Skeletal muscle cell (primary cell): ENCODE data around the gene ACMSD.

Source experiments
- DNase-seq: peaks from one replicate; pipeline ENCODE4 v3.0.0-alpha.2; 2010; ENCODE audit warnings: low read depth
- H3K4me3 ChIP-seq: 2 replicates; pipeline ENCODE4 v1.5.1; 2011; ENCODE audit warnings: low read depth, mild to moderate bottlenecking, control low read depth, low read length, moderate library complexity

ACMSD gene

DNA sequence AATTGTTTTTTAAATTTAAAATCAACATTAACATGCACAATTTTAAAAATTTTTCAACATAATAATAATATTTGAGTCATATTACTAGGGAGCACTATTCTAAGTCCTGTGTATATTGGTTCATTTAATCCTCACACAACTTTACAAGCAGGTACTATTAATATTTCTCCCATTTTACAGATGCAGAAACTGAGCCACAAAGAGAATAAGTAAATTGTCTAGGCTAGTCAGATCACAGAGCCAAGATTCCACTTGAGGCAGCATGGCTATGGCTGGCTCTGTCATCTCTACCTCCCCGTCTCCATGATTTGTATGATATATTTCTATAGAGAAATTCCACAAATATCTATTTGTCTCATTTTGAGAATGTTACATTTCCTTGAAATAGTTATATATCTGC lies 95.3 kb downstream of the ACMSD start:
- DNase-seq = no peak
- no peak overlapping the region for H3K4me3 ChIP-seq

DNA sequence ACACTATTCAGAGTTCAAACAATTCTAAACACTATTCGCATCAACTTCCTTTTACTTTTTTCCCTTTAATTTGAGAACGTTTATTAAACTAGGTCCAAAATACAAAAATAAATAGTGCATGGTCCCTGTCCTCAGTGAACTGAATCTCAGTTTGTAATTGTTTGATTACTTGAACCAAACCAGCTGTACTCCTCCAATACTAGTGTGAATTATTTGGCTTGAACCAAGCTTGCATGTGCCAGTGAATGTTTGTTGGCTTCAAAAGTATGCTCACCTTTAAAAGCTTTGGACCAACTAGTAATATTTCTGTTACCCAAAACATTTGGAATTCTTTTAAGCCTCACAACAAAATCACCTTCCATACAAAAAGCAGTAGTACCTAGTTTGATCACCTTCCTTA lies 95.7 kb downstream of the ACMSD start:
- no peak for DNase-seq
- no peak overlapping the region for H3K4me3 ChIP-seq

DNA sequence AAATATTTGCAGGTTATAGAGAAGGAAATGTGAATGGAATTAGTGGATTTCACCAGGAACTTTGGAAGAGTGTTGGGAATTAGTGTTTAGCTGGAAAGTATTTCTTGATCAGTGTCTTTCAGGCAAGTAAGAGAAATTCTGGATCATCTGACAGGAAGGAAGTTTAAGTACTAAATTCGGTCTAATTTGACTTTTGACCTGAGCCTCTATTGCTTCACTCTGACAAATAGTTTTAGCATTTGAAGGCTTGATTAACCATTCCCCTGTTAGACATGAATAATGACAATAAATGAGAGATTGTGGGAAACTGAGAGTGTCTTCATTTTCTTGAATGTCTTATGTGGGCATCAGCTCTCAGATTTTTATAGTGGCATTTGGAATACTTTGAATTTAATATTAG lies 96.2 kb downstream of the ACMSD start:
- no peak overlapping the region for H3K4me3 ChIP-seq
- no peak for DNase-seq

DNA sequence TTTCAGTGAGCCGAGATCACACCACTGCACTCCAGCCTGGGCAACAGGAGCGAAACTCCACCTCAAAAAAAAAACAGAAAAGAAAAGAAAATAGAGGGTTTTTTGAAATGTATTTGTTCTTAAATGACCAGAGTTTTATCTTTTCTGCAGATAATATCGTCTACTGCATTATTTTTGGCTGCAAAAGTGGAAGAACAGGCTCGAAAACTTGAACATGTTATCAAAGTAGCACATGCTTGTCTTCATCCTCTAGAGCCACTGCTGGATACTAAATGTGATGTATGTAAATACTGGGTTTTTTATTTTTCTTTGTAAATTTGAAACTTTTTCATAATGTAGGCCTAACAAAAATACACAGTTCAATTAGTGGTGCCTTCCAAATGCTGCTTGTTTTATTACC lies 98.3 kb downstream of the ACMSD start:
- no peak for DNase-seq
- H3K4me3 ChIP-seq = no peak overlapping the region

DNA sequence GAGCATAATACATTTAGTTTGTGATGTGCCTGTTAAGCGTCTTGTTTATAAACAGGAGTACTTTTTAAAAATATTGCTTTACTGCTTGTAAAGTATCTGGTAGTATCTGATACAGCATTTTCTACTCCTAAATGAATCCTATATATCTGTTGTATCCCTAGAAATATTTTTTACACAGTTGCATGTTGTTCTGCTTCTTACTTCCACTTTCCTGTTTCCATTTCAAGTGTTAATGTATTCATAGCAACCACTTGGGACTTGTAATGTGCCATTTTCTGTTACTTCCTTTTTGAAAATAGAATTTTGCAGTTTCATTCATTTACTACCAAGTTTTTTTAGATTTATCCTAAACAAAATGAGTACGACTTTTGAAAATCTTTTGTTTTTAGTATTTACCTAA lies 105.1 kb downstream of the ACMSD start:
- DNase-seq = no peak

DNA sequence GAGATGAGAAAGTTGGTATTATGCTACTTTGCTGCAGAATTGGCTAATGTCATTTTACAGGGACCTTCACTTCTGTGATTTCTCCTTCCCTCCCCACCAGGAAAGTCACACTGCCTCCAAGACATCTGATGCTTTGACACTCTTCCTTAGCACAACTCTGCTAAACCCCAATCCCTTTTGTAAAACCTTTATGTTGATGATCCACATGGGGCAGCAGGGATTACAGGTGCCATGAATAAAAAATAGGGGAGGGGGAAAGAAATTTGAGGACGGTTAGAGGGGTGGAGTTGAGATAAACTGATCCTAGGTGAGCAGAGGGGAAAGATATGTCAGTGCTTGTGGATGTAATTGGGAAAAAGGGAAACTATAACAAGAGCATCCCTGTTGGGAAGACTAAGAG lies 106.6 kb downstream of the ACMSD start:
- no peak overlapping the region for H3K4me3 ChIP-seq

More for the DNA sequence above, 105.1 kb downstream of the ACMSD start:
- no peak overlapping the region for H3K4me3 ChIP-seq

DNA sequence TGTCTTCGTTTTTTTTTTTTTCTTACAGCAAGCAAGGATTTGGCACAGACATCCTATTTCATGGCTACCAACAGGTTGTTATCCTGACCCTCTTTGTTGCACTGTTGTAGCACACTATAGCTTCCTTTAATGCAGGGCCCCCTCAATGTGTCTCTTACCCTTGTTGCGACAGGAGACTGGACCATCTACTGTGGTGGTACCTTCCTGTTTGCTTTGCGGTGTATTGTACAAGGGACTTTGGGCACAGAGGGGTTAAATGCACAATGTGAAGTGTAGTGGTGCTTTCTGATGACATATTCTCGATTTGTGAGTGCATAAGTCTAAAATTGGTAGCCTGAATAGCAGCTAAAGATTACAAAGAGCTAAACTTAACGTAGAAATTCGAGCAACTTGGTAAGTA lies 107.7 kb downstream of the ACMSD start:
- DNase-seq = no peak
- no peak overlapping the region for H3K4me3 ChIP-seq

More for the DNA sequence above, 106.6 kb downstream of the ACMSD start:
- no peak for DNase-seq

DNA sequence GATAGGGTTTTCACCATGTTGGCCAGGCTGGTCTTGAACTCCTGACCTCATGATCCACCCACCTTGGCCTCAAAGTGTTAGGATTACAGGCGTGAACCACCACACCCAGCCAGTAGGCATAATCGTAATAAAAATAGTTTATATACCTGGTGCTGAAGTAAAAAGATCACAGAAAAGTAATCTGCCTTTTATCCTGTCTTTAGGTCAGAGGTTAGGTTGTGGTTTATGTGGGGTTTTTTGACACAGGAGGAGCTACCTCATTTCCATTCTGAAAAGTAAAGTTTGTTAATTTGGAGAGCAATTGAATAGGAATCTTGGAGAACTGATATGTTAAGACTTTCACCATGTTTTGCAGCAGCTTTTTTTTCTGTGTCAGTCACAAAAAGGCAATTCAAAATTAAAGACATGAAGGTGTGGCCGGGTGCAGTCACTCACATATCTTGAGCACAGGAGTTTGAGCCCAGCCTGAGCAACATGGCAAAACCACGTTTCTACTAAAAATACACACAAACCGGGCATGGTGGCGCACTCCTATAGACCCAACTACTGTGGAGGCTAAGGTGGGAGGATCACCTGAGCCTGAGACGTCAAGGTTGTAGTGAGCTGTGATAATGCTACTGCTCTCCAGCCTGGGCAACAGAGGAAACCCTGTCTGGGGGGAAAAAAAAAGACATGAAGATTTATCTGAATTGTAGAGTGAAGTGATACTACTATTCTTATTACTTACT lies 111.7 kb downstream of the ACMSD start:
- no peak for DNase-seq
- no peak overlapping the region for H3K4me3 ChIP-seq

DNA sequence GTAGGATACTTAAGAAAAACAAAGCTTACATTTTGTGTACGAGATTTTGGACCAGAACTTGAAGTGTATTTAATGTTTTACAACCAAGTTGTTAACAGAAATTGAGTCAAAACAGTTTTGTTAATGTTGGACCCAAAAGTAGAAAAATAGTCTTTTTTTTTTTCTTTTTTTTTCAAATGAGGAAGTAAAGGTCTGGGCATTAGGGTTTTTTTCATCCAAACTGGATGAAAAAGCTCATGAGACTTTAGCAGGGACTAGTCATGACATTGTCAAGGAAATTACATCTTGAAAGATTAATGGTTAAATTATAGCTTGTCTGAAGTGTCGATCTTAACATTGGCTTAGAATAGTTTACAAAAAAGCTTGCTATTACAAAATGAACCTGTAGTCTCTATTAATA lies 112.5 kb downstream of the ACMSD start:
- no peak for DNase-seq

More for the DNA sequence above, 112.5 kb downstream of the ACMSD start:
- H3K4me3 ChIP-seq = no peak overlapping the region
